Mucosa of descending colon (tissue), 3 donors: ENCODE measurements around the gene ZBTB47. TPM values are rescaled to one million over a fixed set of nuclear protein-coding genes. Genes with fewer than 3 reads are reported as not detected.

Experiments
- ATAC-seq: fragments of 200-7000 bp; cut with Tn5 transposase; one replicate; pipeline ENCODE4 v1.9.1; 2020; ENCODE audit warnings: mild to moderate bottlenecking, moderate library complexity
- DNase-seq, 3 donors: peaks; one replicate each; pipeline ENCODE4 v3.0.0-alpha.2; 2020
- H3K36me3 ChIP-seq: fragments of 200-600 bp; one replicate; pipeline ENCODE4 v1.8.0; 2021; ENCODE audit warnings: low read depth, mild to moderate bottlenecking
- H3K4me1 ChIP-seq: fragments of 200-600 bp; one replicate; pipeline ENCODE4 v1.8.0; 2021; ENCODE audit warnings: low read depth, mild to moderate bottlenecking
- H3K4me3 ChIP-seq: fragments of 200-600 bp; one replicate; pipeline ENCODE4 v1.8.0; 2021; ENCODE audit warnings: mild to moderate bottlenecking
- H3K9me3 ChIP-seq: fragments of 200-600 bp; one replicate; pipeline ENCODE4 v1.8.0; 2021; ENCODE audit warnings: mild to moderate bottlenecking
- CTCF ChIP-seq: fragments of 200-600 bp; IDR thresholded peaks from one replicate; pipeline ENCODE4 v1.8.0; 2022; ENCODE audit warnings: antibody characterized with exemption, mild to moderate bottlenecking
- intact Hi-C, 2 donors: fragments of 100-400 bp; cut with DNase I in 1 of 2; cut with micrococcal nuclease in 1 of 2; formaldehyde crosslinking; loops; one replicate each; pipeline versions ENCODE4 v1.11.0 to v1.11.1; 2022; cut with DNase I, micrococcal nuclease
- total RNA-seq, 3 donors: library from RNA; stranded (reverse); fragmentation: NEBNext Ultra II Directional in 2 of 3; extraction: Animal tissue kit (Norgen Biotek cat#: 25700) in 2 of 3; gene quantifications; one replicate each; pipeline versions ENCODE4 v1.2.1 to v1.2.4, GENCODE V29; 2021 to 2023
- donor health status: DM: no; HTN: no; CAD: no; lungs with moderate emphysema.
- donor health status: DM: no; HTN: no; CAD: no.
- donor health status: DM: no; HTN: yes; CAD: no.

Gene ZBTB47
- total RNA-seq, 3 donors from 2014 or later = 3.1 to 45.5 (median 12.4) TPM

GRCh38 chr3:42647821-42648459, 5.6 kb upstream of the ZBTB47 start:
- H3K4me3 ChIP-seq = no peak overlapping the region
- ATAC-seq = no peak
- TF ChIP-seq CTCF = no peak
- intact Hi-C loops = no loop called here
- H3K36me3 ChIP-seq = no peaks in the 10 kb centered on the region
- no peak for DNase-seq
- H3K9me3 ChIP-seq = no peaks in the 10 kb centered on the region
- H3K4me1 ChIP-seq = peaks cover 12% of the 10 kb centered on the region

GRCh38 chr3:42649006-42649405, 4.5 kb upstream of the ZBTB47 start:
- no peak for ATAC-seq
- H3K9me3 ChIP-seq = no peaks in the 10 kb centered on the region
- H3K36me3 ChIP-seq = no peaks in the 10 kb centered on the region
- intact Hi-C loops = no loop called here
- H3K4me1 ChIP-seq = peaks cover 15% of the 10 kb centered on the region
- H3K4me3 ChIP-seq = no peak overlapping the region
- no peak for TF ChIP-seq CTCF
- DNase-seq = no peak

- H3K36me3 ChIP-seq = no peaks in the 10 kb centered on the region
- peaks cover 15% of the 10 kb centered on the region for H3K4me1 ChIP-seq
- intact Hi-C loops = loop anchor here in 1 of 2 donors (10.0 kb wide), 1 partner anchor 95 kb away; no protein-coding TSS in a partner anchor
- no peak for ATAC-seq
- H3K9me3 ChIP-seq = no peaks in the 10 kb centered on the region
- no peak overlapping the region for H3K4me3 ChIP-seq
- TF ChIP-seq CTCF = no peak
- DNase-seq = no peak
These were observed 3.7 kb upstream of the ZBTB47 start for GRCh38 chr3:42649783-42650182.

GRCh38 chr3:42651248-42652091, 2.0 kb upstream of the ZBTB47 start:
- Histone ChIP-seq H3K9me3 (no peaks in the 10 kb centered on the region), H3K4me3 (no peak overlapping the region), H3K4me1 (peaks cover 17% of the 10 kb centered on the region), H3K36me3 (no peaks in the 10 kb centered on the region)
- TF ChIP-seq CTCF = no peak
- ATAC-seq (no peak), DNase-seq (no peak)
- intact Hi-C loops = loop anchor here in 1 of 2 donors (10.0 kb wide), 1 partner anchor 93 kb away; no protein-coding TSS in a partner anchor

- intact Hi-C loops = loop anchor here in 1 of 2 donors (10.0 kb wide), 1 partner anchor 93 kb away; no protein-coding TSS in a partner anchor
- Histone ChIP-seq H3K9me3 (no peaks in the 10 kb centered on the region), H3K4me1 (peaks cover 17% of the 10 kb centered on the region), H3K36me3 (no peaks in the 10 kb centered on the region), H3K4me3 (no peak overlapping the region)
- no peak for TF ChIP-seq CTCF
- DNase-seq = no peak
- no peak for ATAC-seq
These were observed 1.3 kb upstream of the ZBTB47 start for GRCh38 chr3:42652251-42652610.
